HEK293 (cell line): ENCODE data around the gene FAM227B.
A peak's percentile ranks its signal among the peaks of the same experiment; 100 is the strongest.

ENCODE experiments used
- CTCF ChIA-PET: fragments of 350-600 bp; formaldehyde crosslinking; extraction: SDS; loops from one replicate; lab custom pipeline; 2021; ENCODE audit warnings: antibody characterized with exemption; lab: Yijun Ruan, JAX
- POLR2A ChIA-PET: fragments of 300-600 bp; formaldehyde crosslinking; extraction: SDS; loops from one replicate; lab custom pipeline; 2020; ENCODE audit warnings: antibody characterized with exemption, inconsistent platforms; lab: Yijun Ruan, JAX
- H3K27ac ChIP-seq: fragments of 200-500 bp; sonication (Bioruptor generic); 2 replicates; pipeline ENCODE4 v1.5.1; 2014; ENCODE audit warnings: low read depth, low read length, control low read depth, inconsistent platforms; ENCODE audit errors: extremely low read depth
- H3K36me3 ChIP-seq, 2 experiments: fragments of 200-500 bp in 1 of 2; sonication (Bioruptor generic) in 1 of 2; 1 replicate in 1 of 2; 2 replicates in 1 of 2; pipeline ENCODE4 v1.5.1; 2014 to 2017; ENCODE audit warnings: inconsistent platforms in 2 of 2, low read length in 2 of 2; ENCODE audit not compliant: control insufficient read depth in 2 of 2, insufficient read depth in 1 of 2
- H3K4me1 ChIP-seq: fragments of 200-500 bp; sonication (Bioruptor generic); 2 replicates; pipeline ENCODE4 v1.5.1; 2014; ENCODE audit warnings: mild to moderate bottlenecking, low read length, inconsistent platforms; ENCODE audit not compliant: control insufficient read depth, insufficient read depth
- H3K4me3 ChIP-seq: 2 replicates; pipeline ENCODE4 v1.5.1; 2011; ENCODE audit warnings: low read depth, mild to moderate bottlenecking, control low read depth, low read length, moderate library complexity
- H3K9me3 ChIP-seq: fragments of 200-500 bp; sonication (Bioruptor generic); 2 replicates; pipeline ENCODE4 v1.5.1; 2014; ENCODE audit warnings: low read depth, low read length, inconsistent platforms; ENCODE audit not compliant: control insufficient read depth, insufficient read depth
- KLF8 ChIP-seq: fragments of 450-650 bp; formaldehyde crosslinking; IDR thresholded peaks from 2 replicates; pipeline ENCODE4 v1.5.1; 2016; ENCODE audit warnings: missing biosample characterization, missing genetic modification characterization
- PRDM1 ChIP-seq: fragments of 450-650 bp; formaldehyde crosslinking; IDR thresholded peaks from 2 replicates; pipeline ENCODE4; 2016; ENCODE audit warnings: missing biosample characterization, missing genetic modification characterization
- ZIC2 ChIP-seq: fragments of 450-650 bp; formaldehyde crosslinking; IDR thresholded peaks from 2 replicates; pipeline ENCODE4 v1.5.1; 2016; ENCODE audit warnings: missing biosample characterization, missing genetic modification characterization
- ZNF174 ChIP-seq: fragments of 450-650 bp; formaldehyde crosslinking; IDR thresholded peaks from 2 replicates; pipeline ENCODE4 v1.5.0; 2017; ENCODE audit warnings: missing biosample characterization, mild to moderate bottlenecking, missing genetic modification characterization
- ZNF266 ChIP-seq: fragments of 450-650 bp; formaldehyde crosslinking; IDR thresholded peaks from 2 replicates; pipeline ENCODE4 v1.5.1; 2016; ENCODE audit warnings: missing biosample characterization, missing genetic modification characterization, low read depth
- ZNF302 ChIP-seq: fragments of 450-650 bp; formaldehyde crosslinking; IDR thresholded peaks from 2 replicates; pipeline ENCODE4 v1.5.1; 2016; ENCODE audit warnings: missing biosample characterization, missing genetic modification characterization, low read depth
- ZNF76 ChIP-seq: fragments of 450-650 bp; formaldehyde crosslinking; IDR thresholded peaks from 2 replicates; pipeline ENCODE4; 2016; ENCODE audit warnings: low read depth, missing biosample characterization, missing genetic modification characterization, borderline replicate concordance
- ZNF791 ChIP-seq: fragments of 450-650 bp; formaldehyde crosslinking; IDR thresholded peaks from 2 replicates; pipeline ENCODE4 v1.5.1; 2016; ENCODE audit warnings: missing biosample characterization, missing genetic modification characterization
- TF ChIP-seq, protein P1 (sequence below): fragments of 450-650 bp; formaldehyde crosslinking; IDR thresholded peaks from 2 replicates; pipeline ENCODE4 v1.5.1; 2016; ENCODE audit warnings: missing biosample characterization, missing genetic modification characterization
- TF ChIP-seq, protein P2 (sequence below): fragments of 450-650 bp; formaldehyde crosslinking; IDR thresholded peaks from 2 replicates; pipeline ENCODE4 v1.5.1; 2016; ENCODE audit warnings: missing biosample characterization, missing genetic modification characterization
- TF ChIP-seq, protein P3 (sequence below): fragments of 450-650 bp; formaldehyde crosslinking; optimal IDR thresholded peaks from 2 replicates; pipeline ENCODE3; 2016; ENCODE audit warnings: missing biosample characterization, mild to moderate bottlenecking, missing genetic modification characterization
- TF ChIP-seq, protein P4 (sequence below): fragments of 450-650 bp; formaldehyde crosslinking; IDR thresholded peaks from 2 replicates; pipeline ENCODE4 v1.5.1; 2016; ENCODE audit warnings: missing biosample characterization, missing genetic modification characterization
- TF ChIP-seq, protein P5 (sequence below): fragments of 450-650 bp; formaldehyde crosslinking; IDR thresholded peaks from 2 replicates; pipeline ENCODE4 v1.5.1; 2016; ENCODE audit warnings: missing biosample characterization, missing genetic modification characterization
- TF ChIP-seq, protein P6 (sequence below): fragments of 450-650 bp; formaldehyde crosslinking; IDR thresholded peaks from 2 replicates; pipeline ENCODE4 v1.5.1; 2016; ENCODE audit warnings: missing biosample characterization, missing genetic modification characterization

Gene FAM227B

DNA sequence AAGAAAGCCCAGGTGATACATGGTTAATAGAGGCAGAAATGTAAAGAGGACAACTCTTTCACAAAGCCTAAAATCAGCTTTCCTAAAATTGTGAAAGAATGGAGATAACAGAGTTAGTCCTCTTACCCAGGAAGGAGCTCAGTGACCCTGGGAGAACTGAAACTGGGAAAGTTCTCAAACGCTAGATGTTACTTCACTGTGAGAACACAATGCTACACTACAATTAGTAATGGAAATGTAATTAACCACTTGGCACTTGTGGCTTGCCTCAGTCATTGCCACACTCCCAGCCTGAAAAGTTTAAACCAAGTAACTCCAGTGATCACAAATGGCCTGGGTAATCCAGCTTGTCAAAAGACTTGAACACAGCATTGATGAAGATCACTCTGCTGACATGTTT lies 300.3 kb downstream of the FAM227B start (continued):
- TF ChIP-seq, protein P1, sequence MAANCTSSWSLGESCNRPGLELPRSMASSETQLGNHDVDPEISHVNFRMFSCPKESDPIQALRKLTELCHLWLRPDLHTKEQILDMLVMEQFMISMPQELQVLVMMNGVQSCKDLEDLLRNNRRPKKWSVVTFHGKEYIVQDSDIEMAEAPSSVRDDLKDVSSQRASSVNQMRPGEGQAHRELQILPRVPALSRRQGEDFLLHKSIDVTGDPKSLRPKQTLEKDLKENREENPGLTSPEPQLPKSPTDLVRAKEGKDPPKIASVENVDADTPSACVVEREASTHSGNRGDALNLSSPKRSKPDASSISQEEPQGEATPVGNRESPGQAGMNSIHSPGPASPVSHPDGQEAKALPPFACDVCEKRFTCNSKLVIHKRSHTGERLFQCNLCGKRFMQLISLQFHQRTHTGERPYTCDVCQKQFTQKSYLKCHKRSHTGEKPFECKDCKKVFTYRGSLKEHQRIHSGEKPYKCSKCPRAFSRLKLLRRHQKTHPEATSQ (tag by site-specific recombination) = no peak
- TF ChIP-seq, protein P2, sequence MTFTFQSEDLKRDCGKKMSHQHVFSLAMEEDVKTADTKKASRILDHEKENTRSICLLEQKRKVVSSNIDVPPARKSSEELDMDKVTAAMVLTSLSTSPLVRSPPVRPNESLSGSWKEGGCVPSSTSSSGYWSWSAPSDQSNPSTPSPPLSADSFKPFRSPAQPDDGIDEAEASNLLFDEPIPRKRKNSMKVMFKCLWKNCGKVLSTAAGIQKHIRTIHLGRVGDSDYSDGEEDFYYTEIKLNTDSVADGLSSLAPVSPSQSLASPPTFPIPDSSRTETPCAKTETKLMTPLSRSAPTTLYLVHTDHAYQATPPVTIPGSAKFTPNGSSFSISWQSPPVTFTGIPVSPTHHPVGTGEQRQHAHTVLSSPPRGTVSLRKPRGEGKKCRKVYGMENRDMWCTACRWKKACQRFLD = no peak
- TF ChIP-seq PRDM1 (tag by site-specific recombination) = no peak
- no peak for TF ChIP-seq KLF8 (tag by site-specific recombination)
- TF ChIP-seq ZNF174 (tag by site-specific recombination) = no peak
- TF ChIP-seq, protein P3, sequence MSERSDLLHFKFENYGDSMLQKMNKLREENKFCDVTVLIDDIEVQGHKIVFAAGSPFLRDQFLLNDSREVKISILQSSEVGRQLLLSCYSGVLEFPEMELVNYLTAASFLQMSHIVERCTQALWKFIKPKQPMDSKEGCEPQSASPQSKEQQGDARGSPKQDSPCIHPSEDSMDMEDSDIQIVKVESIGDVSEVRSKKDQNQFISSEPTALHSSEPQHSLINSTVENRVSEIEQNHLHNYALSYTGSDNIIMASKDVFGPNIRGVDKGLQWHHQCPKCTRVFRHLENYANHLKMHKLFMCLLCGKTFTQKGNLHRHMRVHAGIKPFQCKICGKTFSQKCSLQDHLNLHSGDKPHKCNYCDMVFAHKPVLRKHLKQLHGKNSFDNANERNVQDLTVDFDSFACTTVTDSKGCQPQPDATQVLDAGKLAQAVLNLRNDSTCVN (tag by site-specific recombination) = no peak
- TF ChIP-seq, all 188 proteins: peak for 0

DNA sequence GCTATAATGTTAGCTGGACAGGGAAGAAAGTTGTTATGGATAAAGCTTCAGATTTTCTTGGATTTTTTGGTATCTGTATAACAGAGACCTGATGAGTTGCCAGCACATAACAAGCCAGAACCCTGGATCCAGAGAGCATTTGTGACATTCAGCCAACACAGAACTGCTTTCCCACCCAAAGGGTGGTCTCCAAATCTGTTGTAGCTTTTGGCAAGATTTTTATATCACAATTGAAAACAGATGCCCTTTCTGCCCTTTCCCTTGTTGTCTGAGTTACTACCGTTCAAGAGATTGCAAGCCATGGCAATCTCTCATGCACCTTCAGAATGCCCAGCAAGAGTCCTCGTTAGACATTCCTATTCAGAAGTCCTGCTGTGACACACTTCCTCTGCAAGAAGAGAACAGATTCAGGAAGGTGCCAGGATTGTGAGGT lies 305.2 kb downstream of the FAM227B start:
- TF ChIP-seq, protein P4, sequence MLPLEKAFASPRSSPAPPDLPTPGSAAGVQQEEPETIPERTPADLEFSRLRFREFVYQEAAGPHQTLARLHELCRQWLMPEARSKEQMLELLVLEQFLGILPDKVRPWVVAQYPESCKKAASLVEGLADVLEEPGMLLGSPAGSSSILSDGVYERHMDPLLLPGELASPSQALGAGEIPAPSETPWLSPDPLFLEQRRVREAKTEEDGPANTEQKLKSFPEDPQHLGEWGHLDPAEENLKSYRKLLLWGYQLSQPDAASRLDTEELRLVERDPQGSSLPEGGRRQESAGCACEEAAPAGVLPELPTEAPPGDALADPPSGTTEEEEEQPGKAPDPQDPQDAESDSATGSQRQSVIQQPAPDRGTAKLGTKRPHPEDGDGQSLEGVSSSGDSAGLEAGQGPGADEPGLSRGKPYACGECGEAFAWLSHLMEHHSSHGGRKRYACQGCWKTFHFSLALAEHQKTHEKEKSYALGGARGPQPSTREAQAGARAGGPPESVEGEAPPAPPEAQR (tag by site-specific recombination) = no peak
- TF ChIP-seq, protein P5, sequence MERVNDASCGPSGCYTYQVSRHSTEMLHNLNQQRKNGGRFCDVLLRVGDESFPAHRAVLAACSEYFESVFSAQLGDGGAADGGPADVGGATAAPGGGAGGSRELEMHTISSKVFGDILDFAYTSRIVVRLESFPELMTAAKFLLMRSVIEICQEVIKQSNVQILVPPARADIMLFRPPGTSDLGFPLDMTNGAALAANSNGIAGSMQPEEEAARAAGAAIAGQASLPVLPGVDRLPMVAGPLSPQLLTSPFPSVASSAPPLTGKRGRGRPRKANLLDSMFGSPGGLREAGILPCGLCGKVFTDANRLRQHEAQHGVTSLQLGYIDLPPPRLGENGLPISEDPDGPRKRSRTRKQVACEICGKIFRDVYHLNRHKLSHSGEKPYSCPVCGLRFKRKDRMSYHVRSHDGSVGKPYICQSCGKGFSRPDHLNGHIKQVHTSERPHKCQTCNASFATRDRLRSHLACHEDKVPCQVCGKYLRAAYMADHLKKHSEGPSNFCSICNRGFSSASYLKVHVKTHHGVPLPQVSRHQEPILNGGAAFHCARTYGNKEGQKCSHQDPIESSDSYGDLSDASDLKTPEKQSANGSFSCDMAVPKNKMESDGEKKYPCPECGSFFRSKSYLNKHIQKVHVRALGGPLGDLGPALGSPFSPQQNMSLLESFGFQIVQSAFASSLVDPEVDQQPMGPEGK (tag by site-specific recombination) = no peak
- TF ChIP-seq, protein P6, sequence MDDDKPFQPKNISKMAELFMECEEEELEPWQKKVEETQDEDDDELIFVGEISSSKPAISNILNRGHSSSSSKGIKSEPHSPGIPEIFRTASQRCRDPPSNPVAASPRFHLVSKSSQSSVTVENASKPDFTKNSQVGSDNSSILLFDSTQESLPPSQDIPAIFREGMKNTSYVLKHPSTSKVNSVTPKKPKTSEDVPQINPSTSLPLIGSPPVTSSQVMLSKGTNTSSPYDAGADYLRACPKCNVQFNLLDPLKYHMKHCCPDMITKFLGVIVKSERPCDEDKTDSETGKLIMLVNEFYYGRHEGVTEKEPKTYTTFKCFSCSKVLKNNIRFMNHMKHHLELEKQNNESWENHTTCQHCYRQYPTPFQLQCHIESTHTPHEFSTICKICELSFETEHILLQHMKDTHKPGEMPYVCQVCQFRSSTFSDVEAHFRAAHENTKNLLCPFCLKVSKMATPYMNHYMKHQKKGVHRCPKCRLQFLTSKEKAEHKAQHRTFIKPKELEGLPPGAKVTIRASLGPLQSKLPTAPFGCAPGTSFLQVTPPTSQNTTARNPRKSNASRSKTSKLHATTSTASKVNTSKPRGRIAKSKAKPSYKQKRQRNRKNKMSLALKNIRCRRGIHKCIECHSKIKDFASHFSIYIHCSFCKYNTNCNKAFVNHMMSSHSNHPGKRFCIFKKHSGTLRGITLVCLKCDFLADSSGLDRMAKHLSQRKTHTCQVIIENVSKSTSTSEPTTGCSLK (tag by site-specific recombination) = no peak
- TF ChIP-seq ZNF76 (no peak), ZNF791 (tag by site-specific recombination) (no peak), ZNF266 (tag by site-specific recombination) (no peak), ZNF302 (no peak), ZIC2 (tag by site-specific recombination) (peak; percentile 21; the same call in 1 of the 2 replicates)
- ChIA-PET POLR2A (no interaction called here), CTCF (no interaction called here)
- H3K4me3 ChIP-seq = no peak overlapping the region
- H3K27ac ChIP-seq = no peak overlapping the region
- H3K9me3 ChIP-seq = no peaks in the 10 kb centered on the region
- H3K4me1 ChIP-seq = no peaks in the 10 kb centered on the region
- H3K36me3 ChIP-seq = peaks cover 0 to 8% of the 10 kb centered on the region in 2 experiments; a peak in 1 of 3 replicates
